ENCODE results near the gene SPRY4.
"Not testable (repeated sequence)": the region's sequence is repeated elsewhere in the genome, so short reads cannot be mapped to it uniquely, and the experiment has no call there.

Gene SPRY4

DNA sequence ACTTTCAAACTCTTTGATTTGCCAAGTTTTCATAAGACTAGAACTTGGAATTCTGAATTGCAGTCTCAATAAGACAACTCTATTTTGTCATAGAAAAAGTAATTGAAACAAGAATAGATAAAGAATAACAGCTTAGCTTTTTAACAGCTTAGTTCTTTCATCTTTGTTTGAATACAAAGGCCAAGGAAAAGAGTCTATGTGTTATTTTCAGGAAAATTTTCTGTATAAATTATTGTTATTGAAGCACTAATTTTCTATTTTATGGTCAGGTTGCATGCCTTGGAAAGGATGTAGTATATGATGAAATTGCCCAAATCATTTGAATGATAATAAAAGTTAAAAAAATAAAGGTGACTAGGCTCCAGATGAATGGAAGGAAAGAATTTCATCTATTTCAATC is 25.2 kb upstream of the SPRY4 start:
- H3F3A ChIP-seq (ENCODE audit: insufficient read depth, low read length) = no peaks in the 10 kb centered on the region
- H3K9ac ChIP-seq (ENCODE audit: low read length) = no peak overlapping the region
- no peaks in the 10 kb centered on the region for H3K36me3 ChIP-seq (replicated peaks; ENCODE audit: insufficient read depth, low read length)
- H2AFZ ChIP-seq (ENCODE audit: low read length) = no peak overlapping the region
- no peaks in the 10 kb centered on the region for H4K20me1 ChIP-seq (ENCODE audit: insufficient read depth, low read length)
- H3K4me2 ChIP-seq (ENCODE audit: low read depth, low read length) = no peak overlapping the region
- H3K27ac ChIP-seq (ENCODE audit: low read length) = no peak overlapping the region
- TF ChIP-seq, protein P1, sequence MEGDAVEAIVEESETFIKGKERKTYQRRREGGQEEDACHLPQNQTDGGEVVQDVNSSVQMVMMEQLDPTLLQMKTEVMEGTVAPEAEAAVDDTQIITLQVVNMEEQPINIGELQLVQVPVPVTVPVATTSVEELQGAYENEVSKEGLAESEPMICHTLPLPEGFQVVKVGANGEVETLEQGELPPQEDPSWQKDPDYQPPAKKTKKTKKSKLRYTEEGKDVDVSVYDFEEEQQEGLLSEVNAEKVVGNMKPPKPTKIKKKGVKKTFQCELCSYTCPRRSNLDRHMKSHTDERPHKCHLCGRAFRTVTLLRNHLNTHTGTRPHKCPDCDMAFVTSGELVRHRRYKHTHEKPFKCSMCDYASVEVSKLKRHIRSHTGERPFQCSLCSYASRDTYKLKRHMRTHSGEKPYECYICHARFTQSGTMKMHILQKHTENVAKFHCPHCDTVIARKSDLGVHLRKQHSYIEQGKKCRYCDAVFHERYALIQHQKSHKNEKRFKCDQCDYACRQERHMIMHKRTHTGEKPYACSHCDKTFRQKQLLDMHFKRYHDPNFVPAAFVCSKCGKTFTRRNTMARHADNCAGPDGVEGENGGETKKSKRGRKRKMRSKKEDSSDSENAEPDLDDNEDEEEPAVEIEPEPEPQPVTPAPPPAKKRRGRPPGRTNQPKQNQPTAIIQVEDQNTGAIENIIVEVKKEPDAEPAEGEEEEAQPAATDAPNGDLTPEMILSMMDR (IDR thresholded peaks at IDR 0.05; ENCODE audit: low read length) = no peak
- TF ChIP-seq EZH2phosphoT487 (IDR thresholded peaks at IDR 0.05; ENCODE audit: low read length) = no peak
- no peak for TF ChIP-seq EZH2 (optimal IDR thresholded peaks at IDR 0.05; ENCODE audit: low read depth, low read length)
- no peaks in the 10 kb centered on the region for H3K79me2 ChIP-seq (ENCODE audit: low read length)
- no peaks in the 10 kb centered on the region for H3K9me2 ChIP-seq (replicated peaks; ENCODE audit: insufficient read depth, low read length)
- H3K4me1 ChIP-seq (ENCODE audit: low read length) = no peaks in the 10 kb centered on the region
- H3K4me3 ChIP-seq (ENCODE audit: low read length) = no peak overlapping the region
- DNase-seq = no peak
- H3K27me3 ChIP-seq (replicated peaks; ENCODE audit: insufficient read depth, low read length) = no peaks in the 10 kb centered on the region
- no peaks in the 10 kb centered on the region for H3K9me3 ChIP-seq (replicated peaks; ENCODE audit: insufficient read depth, low read length)

- Histone ChIP-seq H3K27ac (ENCODE audit: low read length) (no peak overlapping the region), H3K9me3 (replicated peaks; ENCODE audit: insufficient read depth, low read length) (no peaks in the 10 kb centered on the region), H3K9me2 (replicated peaks; ENCODE audit: insufficient read depth, low read length) (no peaks in the 10 kb centered on the region), H4K20me1 (ENCODE audit: insufficient read depth, low read length) (no peaks in the 10 kb centered on the region), H3K4me1 (ENCODE audit: low read length) (no peaks in the 10 kb centered on the region), H2AFZ (ENCODE audit: low read length) (no peak overlapping the region), H3K36me3 (replicated peaks; ENCODE audit: insufficient read depth, low read length) (no peaks in the 10 kb centered on the region), H3K9ac (ENCODE audit: low read length) (no peak overlapping the region), H3F3A (ENCODE audit: insufficient read depth, low read length) (no peaks in the 10 kb centered on the region), H3K27me3 (replicated peaks; ENCODE audit: insufficient read depth, low read length) (no peaks in the 10 kb centered on the region), H3K79me2 (ENCODE audit: low read length) (no peaks in the 10 kb centered on the region), H3K4me2 (ENCODE audit: low read depth, low read length) (no peak overlapping the region), H3K4me3 (ENCODE audit: low read length) (no peak overlapping the region)
- TF ChIP-seq EZH2phosphoT487 (IDR thresholded peaks at IDR 0.05; ENCODE audit: low read length) (no peak), EZH2 (optimal IDR thresholded peaks at IDR 0.05; ENCODE audit: low read depth, low read length) (no peak)
- TF ChIP-seq, protein P1 (IDR thresholded peaks at IDR 0.05; ENCODE audit: low read length) = no peak
- no peak for DNase-seq
These were observed 21.9 kb upstream of the SPRY4 start for GRCh38 chr5:142346706-142347105.

GRCh38 chr5:142344915-142345314 is 20.1 kb upstream of the SPRY4 start:
- H3K4me1 ChIP-seq (ENCODE audit: low read length); H3K79me2 ChIP-seq (ENCODE audit: low read length); H3K9me2 ChIP-seq (replicated peaks; ENCODE audit: insufficient read depth, low read length); DNase-seq; H3K9ac ChIP-seq (ENCODE audit: low read length); H2AFZ ChIP-seq (ENCODE audit: low read length); H3K4me2 ChIP-seq (ENCODE audit: low read depth, low read length); H3K4me3 ChIP-seq (ENCODE audit: low read length); H3K36me3 ChIP-seq (replicated peaks; ENCODE audit: insufficient read depth, low read length); H4K20me1 ChIP-seq (ENCODE audit: insufficient read depth, low read length); H3K9me3 ChIP-seq (replicated peaks; ENCODE audit: insufficient read depth, low read length); H3K27me3 ChIP-seq (replicated peaks; ENCODE audit: insufficient read depth, low read length); H3F3A ChIP-seq (ENCODE audit: insufficient read depth, low read length); H3K27ac ChIP-seq (ENCODE audit: low read length): not testable (repeated sequence)

DNA sequence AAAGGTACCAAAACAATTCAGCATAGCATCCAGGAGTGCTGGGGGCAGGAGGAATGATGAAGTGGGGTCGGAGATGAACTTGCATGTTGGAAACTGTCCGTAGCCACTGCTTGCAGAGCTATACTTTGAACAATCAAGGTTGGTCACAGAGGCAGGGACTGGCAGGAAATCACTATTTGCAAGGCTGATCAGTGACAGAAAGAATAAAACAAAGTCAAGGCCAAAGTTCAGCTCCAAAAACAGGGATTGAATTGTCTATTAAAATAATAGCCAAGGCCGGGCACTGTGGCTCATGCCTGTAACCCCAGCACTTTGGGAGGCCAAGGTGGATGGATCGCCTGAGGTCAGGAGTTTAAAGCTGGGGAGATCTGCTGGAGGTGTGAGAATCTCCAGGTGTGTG is 18.7 kb upstream of the SPRY4 start:
- Histone ChIP-seq H3K4me2 (ENCODE audit: low read depth, low read length) (no peak overlapping the region), H3K4me1 (ENCODE audit: low read length) (no peaks in the 10 kb centered on the region), H3K27me3 (replicated peaks; ENCODE audit: insufficient read depth, low read length) (no peaks in the 10 kb centered on the region), H3K9ac (ENCODE audit: low read length) (no peak overlapping the region), H3K9me3 (replicated peaks; ENCODE audit: insufficient read depth, low read length) (no peaks in the 10 kb centered on the region), H2AFZ (ENCODE audit: low read length) (no peak overlapping the region), H3F3A (ENCODE audit: insufficient read depth, low read length) (no peaks in the 10 kb centered on the region), H3K36me3 (replicated peaks; ENCODE audit: insufficient read depth, low read length) (no peaks in the 10 kb centered on the region), H3K79me2 (ENCODE audit: low read length) (no peaks in the 10 kb centered on the region), H3K27ac (ENCODE audit: low read length) (no peak overlapping the region), H3K4me3 (ENCODE audit: low read length) (no peak overlapping the region), H4K20me1 (ENCODE audit: insufficient read depth, low read length) (no peaks in the 10 kb centered on the region), H3K9me2 (replicated peaks; ENCODE audit: insufficient read depth, low read length) (no peaks in the 10 kb centered on the region)
- no peak for TF ChIP-seq EZH2 (optimal IDR thresholded peaks at IDR 0.05; ENCODE audit: low read depth, low read length)
- TF ChIP-seq, protein P1 (IDR thresholded peaks at IDR 0.05; ENCODE audit: low read length) = no peak
- DNase-seq = no peak
